Measurements from ENCODE around the gene OR6Q1. TPM values are rescaled to one million over a fixed set of nuclear protein-coding genes. Genes with fewer than 3 reads are reported as not detected.
"Not testable (repeated sequence)": the region's sequence is repeated elsewhere in the genome, so short reads cannot be mapped to it uniquely, and the experiment has no call there.

OR6Q1 gene
- not detected in 2 replicates for total RNA-seq
- not detected for polyA plus RNA-seq (2012)

- no peak for DNase-seq (ENCODE audit: low read depth)
These were observed at the start of gene OR6Q1 for GRCh38 chr11:58030653-58031052. TSS of gene OR6Q1 (plus strand) at chr11:58030953. CDS start at chr11:58030953, 0 bp downstream.

- no peak for DNase-seq (ENCODE audit: low read depth)
These were observed 49.2 kb upstream of the OR6Q1 start for GRCh38 chr11:57981536-57981935.

GRCh38 chr11:57982776-57983175 lies 48.0 kb upstream of the OR6Q1 start:
- DNase-seq (ENCODE audit: low read depth): peak; percentile 36

- peak; percentile 17 for DNase-seq (ENCODE audit: low read depth)
These were observed 47.6 kb upstream of the OR6Q1 start for GRCh38 chr11:57983191-57983590.

- DNase-seq (ENCODE audit: low read depth): not testable (repeated sequence)
These were observed 31.2 kb upstream of the OR6Q1 start for GRCh38 chr11:57999523-57999922.

GRCh38 chr11:58000021-58000420 lies 30.7 kb upstream of the OR6Q1 start:
- not testable (repeated sequence) for DNase-seq (ENCODE audit: low read depth)

GRCh38 chr11:58000699-58001098 lies 30.1 kb upstream of the OR6Q1 start:
- no peak for DNase-seq (ENCODE audit: low read depth)

GRCh38 chr11:58003036-58003435 lies 27.7 kb upstream of the OR6Q1 start:
- no peak for DNase-seq (ENCODE audit: low read depth)

GRCh38 chr11:58003591-58003990 lies 27.2 kb upstream of the OR6Q1 start:
- no peak for DNase-seq (ENCODE audit: low read depth)

- no peak for DNase-seq (ENCODE audit: low read depth)
These were observed 26.1 kb upstream of the OR6Q1 start for GRCh38 chr11:58004664-58005063.

GRCh38 chr11:58006940-58007339 lies 23.8 kb upstream of the OR6Q1 start:
- DNase-seq (ENCODE audit: low read depth): peak; percentile 19

GRCh38 chr11:58011771-58012170 lies 19.0 kb upstream of the OR6Q1 start:
- DNase-seq (ENCODE audit: low read depth): no peak

GRCh38 chr11:58023435-58023931 lies 7.3 kb upstream of the OR6Q1 start, which contains the start of gene OR9Q1:
TSS of gene OR9Q1 (plus strand) at chr11:58023881. CDS start at chr11:58179445, 155,564 bp downstream.
- no peak for DNase-seq (ENCODE audit: low read depth)

- DNase-seq (ENCODE audit: low read depth): peak; percentile 91
These were observed 6.1 kb upstream of the OR6Q1 start for GRCh38 chr11:58024601-58025091.

- DNase-seq (ENCODE audit: low read depth): no peak
These were observed 3.4 kb upstream of the OR6Q1 start for GRCh38 chr11:58027341-58027740.

- no peak for DNase-seq (ENCODE audit: low read depth)
These were observed 1.9 kb upstream of the OR6Q1 start for GRCh38 chr11:58028687-58029411.

- DNase-seq (ENCODE audit: low read depth): no peak
These were observed 3.7 kb downstream of the OR6Q1 start for GRCh38 chr11:58034471-58034870.

- DNase-seq (ENCODE audit: low read depth): no peak
These were observed 8.8 kb downstream of the OR6Q1 start for GRCh38 chr11:58039589-58039988.

GRCh38 chr11:58043379-58043778 lies 12.6 kb downstream of the OR6Q1 start:
- no peak for DNase-seq (ENCODE audit: low read depth)

- DNase-seq (ENCODE audit: low read depth): no peak
These were observed 15.5 kb downstream of the OR6Q1 start for GRCh38 chr11:58046231-58046630.

- DNase-seq (ENCODE audit: low read depth): no peak
These were observed 17.1 kb downstream of the OR6Q1 start for GRCh38 chr11:58047818-58048217.

GRCh38 chr11:58055806-58056401 lies 25.2 kb downstream of the OR6Q1 start:
- no peak for DNase-seq (ENCODE audit: low read depth)
